Uterus (tissue), 2 donors: ENCODE measurements around the gene METTL17.
"Not testable (repeated sequence)": the region's sequence is repeated elsewhere in the genome, so short reads cannot be mapped to it uniquely, and the experiment has no call there.

Experiments
- POLR2A ChIP-seq, 2 donors: fragments of 450-650 bp; IDR thresholded peaks; one replicate each; pipeline ENCODE4 v1.6.1; 2016; ENCODE audit warnings: antibody characterized with exemption in 2 of 2, mild to moderate bottlenecking in 1 of 2, moderate library complexity in 1 of 2
- TF ChIP-seq, protein P1 (sequence below), 4 experiments: fragments of 200-600 bp in 2 of 4; fragments of 450-650 bp in 2 of 4; sonication (generic) in 2 of 4; IDR thresholded peaks; one replicate each; pipeline ENCODE4 v1.5.1; 2016 to 2019; ENCODE audit warnings: antibody characterized with exemption in 4 of 4, mild to moderate bottlenecking in 2 of 4, moderate library complexity in 1 of 4

DNA sequence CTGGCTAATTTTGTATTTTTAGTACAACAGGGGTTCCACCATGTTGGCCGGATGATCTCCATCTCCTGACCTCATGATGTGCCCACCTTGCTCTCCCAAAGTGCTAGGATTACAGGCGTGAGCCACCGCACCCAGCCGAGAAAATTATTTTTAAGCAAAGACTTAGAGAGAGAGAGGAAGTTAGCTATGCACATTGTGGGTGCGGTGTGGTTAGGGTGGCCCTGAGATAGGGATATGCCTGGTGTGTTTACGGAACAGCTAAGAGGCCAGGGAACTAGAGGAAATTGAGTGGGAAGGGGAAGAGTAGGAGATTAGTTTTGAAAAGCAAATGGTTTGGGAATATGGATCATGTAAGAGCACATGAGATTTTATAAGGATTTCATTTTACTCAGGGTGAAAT lies 44.6 kb upstream of the METTL17 start:
- TF ChIP-seq, protein P1, sequence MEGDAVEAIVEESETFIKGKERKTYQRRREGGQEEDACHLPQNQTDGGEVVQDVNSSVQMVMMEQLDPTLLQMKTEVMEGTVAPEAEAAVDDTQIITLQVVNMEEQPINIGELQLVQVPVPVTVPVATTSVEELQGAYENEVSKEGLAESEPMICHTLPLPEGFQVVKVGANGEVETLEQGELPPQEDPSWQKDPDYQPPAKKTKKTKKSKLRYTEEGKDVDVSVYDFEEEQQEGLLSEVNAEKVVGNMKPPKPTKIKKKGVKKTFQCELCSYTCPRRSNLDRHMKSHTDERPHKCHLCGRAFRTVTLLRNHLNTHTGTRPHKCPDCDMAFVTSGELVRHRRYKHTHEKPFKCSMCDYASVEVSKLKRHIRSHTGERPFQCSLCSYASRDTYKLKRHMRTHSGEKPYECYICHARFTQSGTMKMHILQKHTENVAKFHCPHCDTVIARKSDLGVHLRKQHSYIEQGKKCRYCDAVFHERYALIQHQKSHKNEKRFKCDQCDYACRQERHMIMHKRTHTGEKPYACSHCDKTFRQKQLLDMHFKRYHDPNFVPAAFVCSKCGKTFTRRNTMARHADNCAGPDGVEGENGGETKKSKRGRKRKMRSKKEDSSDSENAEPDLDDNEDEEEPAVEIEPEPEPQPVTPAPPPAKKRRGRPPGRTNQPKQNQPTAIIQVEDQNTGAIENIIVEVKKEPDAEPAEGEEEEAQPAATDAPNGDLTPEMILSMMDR (IDR thresholded peaks at IDR 0.05) = not testable (repeated sequence)
- not testable (repeated sequence) for TF ChIP-seq POLR2A (IDR thresholded peaks at IDR 0.05)
